Tibial nerve (tissue), 4 donors: ENCODE results near the gene TAOK1. TPM values are rescaled to one million over a fixed set of nuclear protein-coding genes. Genes with fewer than 3 reads are reported as not detected.
A peak's percentile ranks its signal among the peaks of the same experiment; 100 is the strongest.

ENCODE experiments used
- DNase-seq, 2 donors: peaks; one replicate each; pipeline ENCODE4 v3.0.0-alpha.2; 2019; ENCODE audit warnings: low spot score in 2 of 2
- H3K27ac ChIP-seq, 4 donors: fragments of 200-600 bp; sonication (generic) in 3 of 4; one replicate each; pipeline ENCODE4 v1.5.1; 2017 to 2019; ENCODE audit warnings: mild to moderate bottlenecking in 1 of 4
- H3K27me3 ChIP-seq, 2 donors: fragments of 200-600 bp; sonication (generic) in 1 of 2; one replicate each; pipeline versions ENCODE4 v1.5.1 to v1.6.0; 2017 to 2019
- H3K36me3 ChIP-seq, 3 donors: fragments of 200-600 bp; sonication (generic); one replicate each; pipeline ENCODE4 v1.5.1; 2018 to 2019
- H3K4me1 ChIP-seq, 4 donors: fragments of 200-600 bp; sonication (generic) in 3 of 4; one replicate each; pipeline ENCODE4 v1.5.1; 2017 to 2019
- H3K4me3 ChIP-seq, 4 donors: fragments of 200-600 bp; sonication (generic) in 3 of 4; one replicate each; pipeline ENCODE4 v1.5.1; 2017 to 2019; ENCODE audit warnings: mild to moderate bottlenecking in 1 of 4, moderate library complexity in 1 of 4
- H3K9me3 ChIP-seq, 4 donors: fragments of 200-600 bp; sonication (generic) in 3 of 4; one replicate each; pipeline ENCODE4 v1.5.1; 2017 to 2019
- EP300 ChIP-seq, 2 donors: sonication (generic); formaldehyde crosslinking; IDR thresholded peaks; one replicate each; pipeline ENCODE4 v1.6.1; 2017; ENCODE audit warnings: antibody characterized with exemption in 2 of 2, mild to moderate bottlenecking in 1 of 2
- POLR2A ChIP-seq, 2 donors: fragments of 450-650 bp; IDR thresholded peaks; one replicate each; pipeline ENCODE4 v1.6.1; 2017; ENCODE audit warnings: antibody characterized with exemption in 2 of 2, mild to moderate bottlenecking in 2 of 2, moderate library complexity in 2 of 2
- WGBS, 2 donors: methylation state at CpG; one replicate each; pipeline ENCODE4 v1.1.5; 2018; 5-methylcytosine and 5-hydroxymethylcytosine counted together
- total RNA-seq, 4 donors: library from RNA; depleted of rRNA; stranded (reverse); fragments of >200 nt; gene quantifications; one replicate each; pipeline ENCODE4 v1.1.0, GENCODE V29; 2016
- TF ChIP-seq, protein P1 (sequence below), 5 experiments: fragments of 200-600 bp in 3 of 5; fragments of 450-650 bp in 2 of 5; sonication (generic) in 3 of 5; IDR thresholded peaks; one replicate each; pipeline ENCODE4 v1.5.1; 2016 to 2019; ENCODE audit warnings: antibody characterized with exemption in 5 of 5, mild to moderate bottlenecking in 3 of 5, moderate library complexity in 2 of 5

The TAOK1 gene
- total RNA-seq, 4 donors from 2014 or later = 63.0 to 86.1 (median 73.7) TPM

DNA sequence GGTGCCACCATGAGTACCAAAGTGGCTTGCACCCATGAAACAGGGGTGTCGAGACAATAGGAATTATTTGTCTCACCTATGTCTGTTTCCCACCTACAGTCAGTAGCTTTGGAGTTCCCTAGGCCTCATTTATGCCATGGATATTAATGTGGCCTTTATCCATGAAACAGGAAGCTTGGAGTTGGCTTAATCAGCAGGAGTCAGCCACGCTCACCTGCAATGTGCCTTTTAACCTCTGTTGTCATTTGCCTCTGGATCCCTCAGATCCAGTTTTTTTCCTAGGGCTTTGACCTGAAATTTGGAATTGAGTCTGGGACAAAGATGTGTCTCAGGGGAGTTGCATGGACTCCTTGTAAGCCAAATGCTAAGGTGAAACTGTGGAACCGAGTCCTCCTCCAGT lies 44.4 kb downstream of the TAOK1 start:
- TF ChIP-seq POLR2A (IDR thresholded peaks at IDR 0.05) (no peak), EP300 (IDR thresholded peaks at IDR 0.05) (no peak)
- TF ChIP-seq, protein P1, sequence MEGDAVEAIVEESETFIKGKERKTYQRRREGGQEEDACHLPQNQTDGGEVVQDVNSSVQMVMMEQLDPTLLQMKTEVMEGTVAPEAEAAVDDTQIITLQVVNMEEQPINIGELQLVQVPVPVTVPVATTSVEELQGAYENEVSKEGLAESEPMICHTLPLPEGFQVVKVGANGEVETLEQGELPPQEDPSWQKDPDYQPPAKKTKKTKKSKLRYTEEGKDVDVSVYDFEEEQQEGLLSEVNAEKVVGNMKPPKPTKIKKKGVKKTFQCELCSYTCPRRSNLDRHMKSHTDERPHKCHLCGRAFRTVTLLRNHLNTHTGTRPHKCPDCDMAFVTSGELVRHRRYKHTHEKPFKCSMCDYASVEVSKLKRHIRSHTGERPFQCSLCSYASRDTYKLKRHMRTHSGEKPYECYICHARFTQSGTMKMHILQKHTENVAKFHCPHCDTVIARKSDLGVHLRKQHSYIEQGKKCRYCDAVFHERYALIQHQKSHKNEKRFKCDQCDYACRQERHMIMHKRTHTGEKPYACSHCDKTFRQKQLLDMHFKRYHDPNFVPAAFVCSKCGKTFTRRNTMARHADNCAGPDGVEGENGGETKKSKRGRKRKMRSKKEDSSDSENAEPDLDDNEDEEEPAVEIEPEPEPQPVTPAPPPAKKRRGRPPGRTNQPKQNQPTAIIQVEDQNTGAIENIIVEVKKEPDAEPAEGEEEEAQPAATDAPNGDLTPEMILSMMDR (IDR thresholded peaks at IDR 0.05) = no peak
- no peaks in the 10 kb centered on the region for H3K36me3 ChIP-seq
- H3K27ac ChIP-seq = no peak overlapping the region
- no peaks in the 10 kb centered on the region for H3K27me3 ChIP-seq
- no peak overlapping the region for H3K4me3 ChIP-seq
- DNase-seq = no peak
- 90 to 94% methylated on average over 3 of the region's 3 CpGs for whole genome bisulfite sequencing, 2 donors
- H3K4me1 ChIP-seq = peaks cover 0 to 41% (median 14%) of the 10 kb centered on the region in 4 donors
- no peaks in the 10 kb centered on the region for H3K9me3 ChIP-seq

DNA sequence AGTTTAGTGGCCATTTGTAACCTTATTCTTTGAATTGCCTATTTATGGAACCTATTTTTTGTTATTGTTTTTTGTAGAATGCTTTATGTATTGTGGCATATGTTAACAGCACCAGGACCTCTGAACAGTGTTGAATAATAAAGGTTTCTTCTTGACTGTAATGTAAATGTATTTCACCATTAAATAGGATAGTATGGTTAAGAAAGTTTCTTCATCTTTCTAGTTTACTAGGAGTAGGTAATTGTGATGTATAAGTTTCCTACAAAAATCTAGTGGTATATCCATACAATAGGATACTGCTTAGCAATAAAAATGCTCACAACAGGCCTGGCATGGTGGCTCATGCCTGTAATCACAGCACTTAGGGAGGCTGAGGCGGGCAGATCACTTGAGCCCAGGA lies 52.3 kb downstream of the TAOK1 start:
- no peaks in the 10 kb centered on the region for H3K27me3 ChIP-seq
- TF ChIP-seq, protein P1 (IDR thresholded peaks at IDR 0.05) = no peak
- no peak for TF ChIP-seq EP300 (IDR thresholded peaks at IDR 0.05)
- TF ChIP-seq POLR2A (IDR thresholded peaks at IDR 0.05) = no peak

GRCh38 chr17:29443041-29443739 lies 53.0 kb downstream of the TAOK1 start:
- no peak for DNase-seq
- no peak for TF ChIP-seq EP300 (IDR thresholded peaks at IDR 0.05)
- no peak for TF ChIP-seq POLR2A (IDR thresholded peaks at IDR 0.05)
- TF ChIP-seq, protein P1 (IDR thresholded peaks at IDR 0.05) = no peak
- H3K4me3 ChIP-seq = no peak overlapping the region
- H3K27ac ChIP-seq = peak overlapping the region in 2 of 4 donors; percentile 36 to 68
- no peaks in the 10 kb centered on the region for H3K27me3 ChIP-seq
- no peaks in the 10 kb centered on the region for H3K36me3 ChIP-seq
- H3K4me1 ChIP-seq = peaks cover 0 to 74% (median 21%) of the 10 kb centered on the region in 4 donors
- H3K9me3 ChIP-seq = no peaks in the 10 kb centered on the region

More for the DNA sequence above, 52.3 kb downstream of the TAOK1 start:
- H3K4me3 ChIP-seq = no peak overlapping the region
- H3K4me1 ChIP-seq = peaks cover 0 to 69% (median 21%) of the 10 kb centered on the region in 4 donors
- DNase-seq = no peak
- no peaks in the 10 kb centered on the region for H3K9me3 ChIP-seq
- H3K36me3 ChIP-seq = no peaks in the 10 kb centered on the region
- 94 to 96% methylated on average over 1 of the region's 1 CpG for WGBS, 2 donors
- peak overlapping the region in 2 of 4 donors; percentile 36 to 68 for H3K27ac ChIP-seq

- Histone ChIP-seq H3K27me3 (no peaks in the 10 kb centered on the region), H3K36me3 (no peaks in the 10 kb centered on the region), H3K27ac (peak overlapping the region in 2 of 4 donors; percentile 38 to 68), H3K4me3 (no peak overlapping the region), H3K9me3 (no peaks in the 10 kb centered on the region), H3K4me1 (peaks cover 0 to 84% (median 21%) of the 10 kb centered on the region in 4 donors)
- no peak for DNase-seq
- no peak for TF ChIP-seq POLR2A (IDR thresholded peaks at IDR 0.05)
- TF ChIP-seq EP300 (IDR thresholded peaks at IDR 0.05) = no peak
- TF ChIP-seq, protein P1 (IDR thresholded peaks at IDR 0.05) = no peak
Observed at GRCh38 chr17:29444589-29444988, 54.4 kb downstream of the TAOK1 start.

DNA sequence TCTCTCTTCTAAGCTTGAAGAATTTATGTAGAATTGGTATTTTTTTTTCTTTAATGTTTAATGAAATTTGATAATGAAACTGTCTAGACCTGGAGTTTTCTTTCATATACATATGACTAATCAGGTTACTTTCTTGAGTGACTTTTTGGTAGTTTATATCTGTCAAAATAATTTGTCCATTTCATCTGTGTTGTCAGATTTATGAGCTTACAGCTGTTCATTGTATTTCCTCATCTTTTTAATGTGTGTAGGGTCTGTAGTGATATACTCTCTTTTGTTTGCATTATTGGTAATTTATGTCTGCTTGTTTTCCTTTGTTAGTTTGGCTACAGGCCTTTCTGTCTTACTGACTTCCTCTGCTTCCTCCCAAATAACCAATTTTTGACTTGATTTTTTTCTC lies 55.7 kb downstream of the TAOK1 start:
- Histone ChIP-seq H3K9me3 (no peaks in the 10 kb centered on the region), H3K4me1 (peaks cover 0 to 83% (median 21%) of the 10 kb centered on the region in 4 donors), H3K4me3 (no peak overlapping the region), H3K36me3 (no peaks in the 10 kb centered on the region), H3K27ac (peak overlapping the region in 1 of 4 donors; percentile 68), H3K27me3 (no peaks in the 10 kb centered on the region)
- TF ChIP-seq EP300 (IDR thresholded peaks at IDR 0.05) (no peak), POLR2A (IDR thresholded peaks at IDR 0.05) (no peak)
- TF ChIP-seq, protein P1 (IDR thresholded peaks at IDR 0.05) = no peak
- no peak for DNase-seq
